Endothelial cell of umbilical vein (primary cell): Measurements from ENCODE around the gene HDAC4.

Source experiments
- EZH2 ChIP-seq: IDR thresholded peaks from 2 replicates; pipeline ENCODE4 v1.6.1; 2012; ENCODE audit warnings: borderline replicate concordance, low read depth, mild to moderate bottlenecking, moderate library complexity, low read length, inconsistent platforms; ENCODE audit not compliant: severe bottlenecking
- FOS ChIP-seq: IDR thresholded peaks from 2 replicates; pipeline ENCODE4 v1.6.1; 2011; ENCODE audit warnings: mild to moderate bottlenecking, low read length, moderate library complexity, borderline replicate concordance; ENCODE audit not compliant: insufficient read depth
- GATA2 ChIP-seq: IDR thresholded peaks from 2 replicates; pipeline ENCODE4 v1.7.0; 2011; ENCODE audit warnings: low read depth, mild to moderate bottlenecking, moderate library complexity, mixed read lengths, low read length; ENCODE audit not compliant: insufficient read length, insufficient read depth
- JUN ChIP-seq: IDR thresholded peaks from 2 replicates; pipeline ENCODE4 v1.6.1; 2011; ENCODE audit warnings: borderline replicate concordance, low read depth; ENCODE audit not compliant: insufficient read length, insufficient read depth
- POLR2A ChIP-seq: IDR thresholded peaks from 2 replicates; pipeline ENCODE4 v1.6.1; 2012; ENCODE audit warnings: low read depth, mild to moderate bottlenecking, control low read depth, low read length
- POLR2AphosphoS5 ChIP-seq: IDR thresholded peaks from 2 replicates; pipeline ENCODE4 v1.6.1; 2012; ENCODE audit warnings: low read depth, mild to moderate bottlenecking, control low read depth, low read length, moderate library complexity; ENCODE audit not compliant: insufficient read depth
- TF ChIP-seq, protein P1 (sequence below), 2 donors: IDR thresholded peaks; 1 replicate in 1 of 2; 2 replicates in 1 of 2; pipeline ENCODE4 v1.5.1; 2011; ENCODE audit warnings: low read length in 2 of 2, mild to moderate bottlenecking in 2 of 2, moderate library complexity in 2 of 2, control low read depth in 1 of 2, inconsistent platforms in 1 of 2, low read depth in 1 of 2; ENCODE audit not compliant: insufficient read depth in 1 of 2; ENCODE audit errors: extremely low read depth in 1 of 2
- TF ChIP-seq, protein P2 (sequence below): IDR thresholded peaks from 2 replicates; pipeline ENCODE4 v1.6.1; 2011; ENCODE audit not compliant: insufficient read depth, insufficient read length

GRCh38 chr2:239355724-239356123 lies 45.1 kb downstream of the HDAC4 start:
- TF ChIP-seq, protein P1, sequence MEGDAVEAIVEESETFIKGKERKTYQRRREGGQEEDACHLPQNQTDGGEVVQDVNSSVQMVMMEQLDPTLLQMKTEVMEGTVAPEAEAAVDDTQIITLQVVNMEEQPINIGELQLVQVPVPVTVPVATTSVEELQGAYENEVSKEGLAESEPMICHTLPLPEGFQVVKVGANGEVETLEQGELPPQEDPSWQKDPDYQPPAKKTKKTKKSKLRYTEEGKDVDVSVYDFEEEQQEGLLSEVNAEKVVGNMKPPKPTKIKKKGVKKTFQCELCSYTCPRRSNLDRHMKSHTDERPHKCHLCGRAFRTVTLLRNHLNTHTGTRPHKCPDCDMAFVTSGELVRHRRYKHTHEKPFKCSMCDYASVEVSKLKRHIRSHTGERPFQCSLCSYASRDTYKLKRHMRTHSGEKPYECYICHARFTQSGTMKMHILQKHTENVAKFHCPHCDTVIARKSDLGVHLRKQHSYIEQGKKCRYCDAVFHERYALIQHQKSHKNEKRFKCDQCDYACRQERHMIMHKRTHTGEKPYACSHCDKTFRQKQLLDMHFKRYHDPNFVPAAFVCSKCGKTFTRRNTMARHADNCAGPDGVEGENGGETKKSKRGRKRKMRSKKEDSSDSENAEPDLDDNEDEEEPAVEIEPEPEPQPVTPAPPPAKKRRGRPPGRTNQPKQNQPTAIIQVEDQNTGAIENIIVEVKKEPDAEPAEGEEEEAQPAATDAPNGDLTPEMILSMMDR (IDR thresholded peaks at IDR 0.05; ENCODE audit: extremely low read depth in 1 of 2, insufficient read depth in 1 of 2, low read depth in 1 of 2, low read length in 2 of 2), result no peak
- TF ChIP-seq JUN, result no peak
- no peak for TF ChIP-seq POLR2A
- no peak for TF ChIP-seq EZH2
- TF ChIP-seq, protein P2, sequence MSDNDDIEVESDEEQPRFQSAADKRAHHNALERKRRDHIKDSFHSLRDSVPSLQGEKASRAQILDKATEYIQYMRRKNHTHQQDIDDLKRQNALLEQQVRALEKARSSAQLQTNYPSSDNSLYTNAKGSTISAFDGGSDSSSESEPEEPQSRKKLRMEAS, result no peak
- TF ChIP-seq POLR2AphosphoS5, result no peak
- no peak for TF ChIP-seq FOS
- TF ChIP-seq GATA2, result no peak
